IMR-90 (cell line): ENCODE results near the gene RADIL. TPM values are rescaled to one million over a fixed set of nuclear protein-coding genes. Genes with fewer than 3 reads are reported as not detected.

Source experiments
- ATAC-seq: fragments of 200-7000 bp; cut with Tn5 transposase; 2 replicates; pipeline ENCODE4 v1.9.1; 2020; ENCODE audit warnings: low read depth, mild to moderate bottlenecking, moderate library complexity
- BruUV-seq: library from RNA; stranded (reverse); fragments of 400-500 nt; replicated peaks from 2 replicates; lab custom pipeline; 2021; lab: Mats Ljungman, UMichigan
- CTCF ChIA-PET: fragments of 300-600 bp; formaldehyde crosslinking; extraction: SDS; loops from one replicate; lab custom pipeline; 2021; ENCODE audit warnings: antibody characterized with exemption; lab: Yijun Ruan, JAX
- POLR2A ChIA-PET: fragments of 300-600 bp; sonication (Branson Sonifier 250); formaldehyde crosslinking; loops from one replicate; lab custom pipeline; 2022; ENCODE audit warnings: antibody characterized with exemption; ENCODE audit not compliant: unreplicated experiment; lab: Charles Lee
- DNase-seq: peaks from one replicate; pipeline ENCODE4 v3.0.0; 2013
- H2AFZ ChIP-seq: replicated peaks from 2 replicates; pipeline ENCODE3; 2013; ENCODE audit warnings: low read length, mild to moderate bottlenecking; ENCODE audit not compliant: poor library complexity
- H2AK5ac ChIP-seq: 2 replicates; pipeline ENCODE4 v1.6.1; 2013; ENCODE audit warnings: low read depth, low read length, inconsistent platforms
- H2AK9ac ChIP-seq: replicated peaks from 2 replicates; pipeline ENCODE3; 2013; ENCODE audit warnings: mild to moderate bottlenecking, low read depth, low read length, moderate library complexity; ENCODE audit not compliant: poor library complexity
- H2BK120ac ChIP-seq: 2 replicates; pipeline ENCODE4 v1.6.1; 2013; ENCODE audit warnings: low read depth, low read length, inconsistent platforms
- H2BK15ac ChIP-seq: 3 replicates; pipeline ENCODE4 v1.6.1; 2013; ENCODE audit warnings: low read depth, low read length, inconsistent platforms
- H2BK20ac ChIP-seq: 2 replicates; pipeline ENCODE4 v1.6.1; 2013; ENCODE audit warnings: low read depth, mild to moderate bottlenecking, inconsistent platforms, low read length, moderate library complexity
- H2BK5ac ChIP-seq: 2 replicates; pipeline ENCODE4 v1.6.1; 2013; ENCODE audit warnings: mild to moderate bottlenecking, low read depth, low read length, inconsistent platforms; ENCODE audit not compliant: poor library complexity, severe bottlenecking
- H3K14ac ChIP-seq: replicated peaks from 2 replicates; pipeline ENCODE4 v1.6.1; 2013; ENCODE audit warnings: low read depth, low read length, inconsistent platforms
- H3K18ac ChIP-seq: 2 replicates; pipeline ENCODE4 v1.6.1; 2013; ENCODE audit warnings: low read depth, low read length, control low read depth
- H3K23ac ChIP-seq: 2 replicates; pipeline ENCODE4 v1.6.1; 2013; ENCODE audit warnings: low read depth, low read length, inconsistent platforms
- H3K27ac ChIP-seq: 2 replicates; pipeline ENCODE4 v1.5.1; 2013; ENCODE audit warnings: mild to moderate bottlenecking, control low read depth, low read length; ENCODE audit not compliant: insufficient read depth
- H3K27me3 ChIP-seq: 2 replicates; pipeline ENCODE4 v1.6.1; 2013; ENCODE audit warnings: low read length; ENCODE audit not compliant: control insufficient read depth, insufficient read depth
- H3K36me3 ChIP-seq: 2 replicates; pipeline ENCODE4 v1.6.1; 2013; ENCODE audit warnings: low read length, mixed read lengths; ENCODE audit not compliant: control insufficient read depth, insufficient read depth
- H3K4ac ChIP-seq: 2 replicates; pipeline ENCODE4 v1.6.1; 2013; ENCODE audit warnings: low read depth, low read length, inconsistent platforms
- H3K4me1 ChIP-seq: 2 replicates; pipeline ENCODE4 v1.6.1; 2013; ENCODE audit warnings: low read length, mixed read lengths; ENCODE audit not compliant: control insufficient read depth, insufficient read depth
- H3K4me2 ChIP-seq: 2 replicates; pipeline ENCODE4 v1.6.1; 2013; ENCODE audit warnings: low read depth, mild to moderate bottlenecking, control low read depth, low read length, moderate library complexity
- H3K4me3 ChIP-seq: 2 replicates; pipeline ENCODE4 v1.5.1; 2013; ENCODE audit warnings: low read depth, mild to moderate bottlenecking, control low read depth, low read length, moderate library complexity; ENCODE audit not compliant: insufficient read depth
- H3K56ac ChIP-seq: 2 replicates; pipeline ENCODE4 v1.6.1; 2013; ENCODE audit warnings: low read length, inconsistent platforms; ENCODE audit not compliant: insufficient read depth; ENCODE audit errors: extremely low read depth
- H3K79me1 ChIP-seq, 2 experiments: 2 replicates each; pipeline ENCODE4 v1.6.1; 2013; ENCODE audit warnings: low read length in 2 of 2, inconsistent platforms in 1 of 2, low read depth in 1 of 2
- H3K9ac ChIP-seq: 2 replicates; pipeline ENCODE4 v1.6.1; 2013; ENCODE audit warnings: low read depth, low read length, control low read depth
- H3K9me1 ChIP-seq: 2 replicates; pipeline ENCODE4 v1.6.1; 2013; ENCODE audit warnings: low read length, inconsistent platforms; ENCODE audit not compliant: insufficient read depth
- H3K9me3 ChIP-seq: 2 replicates; pipeline ENCODE4 v1.6.1; 2013; ENCODE audit warnings: low read length; ENCODE audit not compliant: control insufficient read depth, insufficient read depth
- H4K20me1 ChIP-seq: 2 replicates; pipeline ENCODE4 v1.6.1; 2013; ENCODE audit warnings: low read length, inconsistent platforms; ENCODE audit not compliant: insufficient read depth
- H4K5ac ChIP-seq: 2 replicates; pipeline ENCODE4 v1.6.1; 2013; ENCODE audit warnings: mild to moderate bottlenecking, low read depth, low read length, control low read depth
- H4K8ac ChIP-seq, 2 experiments: 2 replicates each; pipeline ENCODE4 v1.6.1; 2013; ENCODE audit warnings: low read depth in 2 of 2, low read length in 2 of 2, control low read depth in 1 of 2, inconsistent platforms in 1 of 2
- H4K91ac ChIP-seq: 2 replicates; pipeline ENCODE4 v1.6.1; 2013; ENCODE audit warnings: low read depth, low read length, inconsistent platforms; ENCODE audit not compliant: insufficient read depth
- BHLHE40 ChIP-seq: fragments of 150-350 bp; IDR thresholded peaks from 2 replicates; pipeline ENCODE4 v1.6.1; 2016; ENCODE audit warnings: mild to moderate bottlenecking, low read depth, low read length
- CEBPB ChIP-seq: IDR thresholded peaks from 2 replicates; pipeline ENCODE4 v1.6.1; 2012; ENCODE audit warnings: low read depth, low read length, improper control_type of control experiment
- CHD1 ChIP-seq: IDR thresholded peaks from 2 replicates; pipeline ENCODE4 v1.6.1; 2012; ENCODE audit warnings: low read depth, low read length, improper control_type of control experiment
- CTCF ChIP-seq: conservative IDR thresholded peaks from 2 replicates; pipeline ENCODE4 v1.5.1; 2012; ENCODE audit warnings: mild to moderate bottlenecking, low read depth, low read length, improper control_type of control experiment
- ELK1 ChIP-seq: fragments of 150-350 bp; IDR thresholded peaks from 2 replicates; pipeline ENCODE4 v1.6.1; 2016; ENCODE audit warnings: low read depth, mild to moderate bottlenecking, low read length, moderate library complexity, borderline replicate concordance
- FOS ChIP-seq: fragments of 150-350 bp; IDR thresholded peaks from 2 replicates; pipeline ENCODE4 v1.6.1; 2016; ENCODE audit warnings: low read depth, low read length
- MAFK ChIP-seq: IDR thresholded peaks from 2 replicates; pipeline ENCODE4 v1.6.1; 2012; ENCODE audit warnings: low read depth, low read length, improper control_type of control experiment
- MAZ ChIP-seq: IDR thresholded peaks from 2 replicates; pipeline ENCODE4 v1.6.1; 2012; ENCODE audit warnings: low read depth, mild to moderate bottlenecking, low read length, improper control_type of control experiment, moderate library complexity, borderline replicate concordance
- MXI1 ChIP-seq: IDR thresholded peaks from 2 replicates; pipeline ENCODE4 v1.6.1; 2012; ENCODE audit warnings: low read depth, mild to moderate bottlenecking, low read length, moderate library complexity, borderline replicate concordance
- NFE2L2 ChIP-seq: fragments of 150-350 bp; IDR thresholded peaks from 2 replicates; pipeline ENCODE4 v1.6.1; 2016; ENCODE audit warnings: low read depth, mild to moderate bottlenecking, low read length
- POLR2A ChIP-seq: IDR thresholded peaks from 2 replicates; pipeline ENCODE4 v1.6.1; 2012; ENCODE audit warnings: mild to moderate bottlenecking, low read depth, low read length
- RAD21 ChIP-seq: IDR thresholded peaks from 2 replicates; pipeline ENCODE4 v1.6.1; 2012; ENCODE audit warnings: low read length, improper control_type of control experiment
- RCOR1 ChIP-seq: IDR thresholded peaks from 2 replicates; pipeline ENCODE4 v1.6.1; 2012; ENCODE audit warnings: mild to moderate bottlenecking, low read length, improper control_type of control experiment; ENCODE audit not compliant: insufficient replicate concordance
- RFX5 ChIP-seq: IDR thresholded peaks from 2 replicates; pipeline ENCODE4 v1.8.0; 2012; ENCODE audit warnings: low read depth, mild to moderate bottlenecking, low read length, moderate library complexity
- SMC3 ChIP-seq: fragments of 150-350 bp; IDR thresholded peaks from 2 replicates; pipeline ENCODE4 v1.6.1; 2016; ENCODE audit warnings: low read depth, mild to moderate bottlenecking, antibody characterized with exemption, low read length, moderate library complexity
- USF2 ChIP-seq: fragments of 150-350 bp; IDR thresholded peaks from 2 replicates; pipeline ENCODE4 v1.6.1; 2017; ENCODE audit warnings: mild to moderate bottlenecking, antibody characterized with exemption, low read length, low read depth
- WGBS, 2 experiments: methylation state at CpG; one replicate each; pipeline versions ENCODE4 v1.1.5 to v1.1.7; 2013; ENCODE audit warnings: missing lambda C conversion rate in 2 of 2; ENCODE audit not compliant: insufficient read length in 1 of 2; ENCODE audit errors: extremely low coverage in 2 of 2; 5-methylcytosine and 5-hydroxymethylcytosine counted together
- dilution Hi-C: fragments of 300-500 bp; cut with HindIII; formaldehyde crosslinking; loops from one replicate; pipeline ENCODE4 v1.14.3; 2018; ENCODE audit warnings: low sequenced_read_pairs; ENCODE audit not compliant: unreplicated experiment
- in situ Hi-C: fragments of 300-500 bp; cut with MboI; formaldehyde crosslinking; loops from 3 replicates; pipeline ENCODE4 v1.14.3; 2019; ENCODE audit warnings: low sequenced_read_pairs, inconsistent platforms, mixed read lengths
- intact Hi-C: fragments of 100-400 bp; cut with micrococcal nuclease; formaldehyde crosslinking; loops from 2 replicates; pipeline ENCODE4 v1.10.0; 2022
- polyA plus RNA-seq, 3 experiments: library from polyadenylated mRNA; depleted of rRNA; stranded (reverse); fragments of >200 nt; gene quantifications; 2 replicates each; pipeline ENCODE4 v1.2.3, GENCODE V29; 2012; ENCODE audit warnings: low replicate concordance in 1 of 3
- total RNA-seq: library from RNA; depleted of rRNA; stranded (reverse); fragments of >200 nt; gene quantifications from 2 replicates; pipeline ENCODE4 v1.2.3, GENCODE V29; 2012

Gene RADIL
- total and polyA plus RNA-seq, 2 of the 4 experiments (the other 2 are of a cell fraction) = 0.18 to 0.48 TPM

- Histone ChIP-seq H3K4me2 (no peak overlapping the region), H2BK20ac (no peak overlapping the region), H3K27ac (no peak overlapping the region), H4K5ac (no peak overlapping the region), H2AFZ (no peak overlapping the region), H3K4me3 (no peak overlapping the region), H2BK120ac (no peak overlapping the region), H3K14ac (no peak overlapping the region), H3K9me3 (peaks cover 6% of the 10 kb centered on the region), H2BK5ac (no peak overlapping the region), H3K36me3 (no peaks in the 10 kb centered on the region), H3K4me1 (no peaks in the 10 kb centered on the region), H3K18ac (no peak overlapping the region), H3K4ac (no peak overlapping the region), H2AK5ac (no peak overlapping the region), H2BK15ac (no peak overlapping the region), H3K79me1 (no peaks in the 10 kb centered on the region), H3K9ac (no peak overlapping the region), H3K9me1 (no peaks in the 10 kb centered on the region; the same call in 1 of the 2 replicates), H4K8ac (no peak overlapping the region), H4K20me1 (no peaks in the 10 kb centered on the region), H3K23ac (no peak overlapping the region), H3K56ac (no peak overlapping the region), H2AK9ac (no peak overlapping the region), H3K27me3 (peaks cover 16% of the 10 kb centered on the region), H4K91ac (no peak overlapping the region)
- TF ChIP-seq ELK1 (no peak), MXI1 (no peak), SMC3 (no peak), CEBPB (no peak), FOS (no peak), BHLHE40 (no peak), POLR2A (no peak), RCOR1 (no peak), RAD21 (no peak), RFX5 (no peak), MAFK (no peak), CTCF (no peak), USF2 (no peak), NFE2L2 (no peak), CHD1 (no peak), MAZ (no peak)
- BruUV-seq = no TSS peak
- WGBS, 2 experiments = 90% methylated on average over 2 of the region's 14 CpGs; no CpG with 5 or more reads in 1 of the 2 experiments
- POLR2A ChIA-PET = no interaction called here
- intact Hi-C loops (no loop called here), dilution Hi-C loops (no loop called here), in situ Hi-C loops (no loop called here)
- CTCF ChIA-PET = no interaction called here
- no peak for DNase-seq
- ATAC-seq = no peak
Observed at GRCh38 chr7:4809666-4810065, 73.8 kb downstream of the RADIL start.
